HG03571 (cell line): Measurements from ENCODE around the gene THRB.

Source experiments
- ATAC-seq: cut with Tn5 transposase; IDR thresholded peaks from one replicate; pipeline ENCODE4 v1.9.1; 2021; ENCODE audit not compliant: unreplicated experiment

The THRB gene

DNA sequence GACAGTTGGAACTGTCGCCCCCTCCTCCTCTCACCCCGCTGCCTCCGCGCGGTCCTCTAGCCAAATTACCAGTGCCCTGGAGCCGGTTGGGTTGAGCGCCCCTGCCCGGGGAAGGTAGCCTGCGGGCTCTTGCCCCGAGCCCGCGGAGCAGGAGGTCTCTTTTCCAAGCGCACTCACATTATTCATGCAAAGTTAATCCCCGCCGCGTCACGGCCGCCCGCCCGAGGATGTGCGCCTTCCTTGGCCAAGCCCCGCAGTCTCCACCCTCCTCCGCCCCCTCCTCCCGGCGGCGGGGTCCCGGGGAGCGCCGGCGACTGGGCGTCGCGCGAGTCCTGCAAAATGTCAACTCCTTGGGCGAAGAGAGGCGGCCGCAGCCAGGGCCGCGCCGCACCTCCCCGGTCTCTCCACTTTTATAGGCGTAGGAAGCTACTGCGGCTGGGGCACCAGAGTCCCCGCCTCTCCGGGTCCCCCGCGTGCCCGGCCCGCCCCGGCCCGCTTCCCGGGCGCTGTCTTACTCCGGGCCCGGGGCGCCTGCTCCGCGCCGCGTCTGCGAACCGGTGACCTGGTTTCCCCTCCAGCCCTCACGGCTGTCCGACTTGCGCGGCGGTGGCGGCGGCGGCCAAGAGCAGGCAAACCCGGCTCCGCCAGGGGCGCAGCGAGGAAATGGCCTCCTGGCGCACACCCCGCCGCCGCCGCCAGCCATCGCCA lies at the start of gene THRB:
TSS of gene THRB (minus strand) at position 233 of the 708 bp plus-strand sequence.
- ATAC-seq: no peak

DNA sequence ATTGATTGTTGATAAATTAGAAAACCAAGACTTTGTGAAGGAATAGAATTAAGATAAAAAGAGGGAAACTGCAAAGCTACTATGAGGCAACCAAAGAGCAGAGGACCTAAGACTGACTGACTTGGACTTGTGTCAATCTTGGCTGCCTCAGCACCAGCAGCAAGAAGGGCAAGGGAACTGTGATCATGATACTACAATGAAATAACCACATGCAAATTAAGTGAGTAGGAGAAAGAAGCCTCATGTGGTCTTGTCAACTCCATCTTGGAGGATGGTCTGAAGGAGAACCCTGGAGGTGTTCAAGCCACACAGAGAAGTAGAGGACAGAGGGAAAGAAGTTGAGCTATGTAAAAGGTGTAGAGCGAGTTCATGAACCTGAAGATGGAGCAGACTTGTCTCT lies 47.3 kb upstream of the THRB start:
- ATAC-seq: no peak

GRCh38 chr3:24540821-24541220 lies 46.2 kb upstream of the THRB start:
- no peak for ATAC-seq

DNA sequence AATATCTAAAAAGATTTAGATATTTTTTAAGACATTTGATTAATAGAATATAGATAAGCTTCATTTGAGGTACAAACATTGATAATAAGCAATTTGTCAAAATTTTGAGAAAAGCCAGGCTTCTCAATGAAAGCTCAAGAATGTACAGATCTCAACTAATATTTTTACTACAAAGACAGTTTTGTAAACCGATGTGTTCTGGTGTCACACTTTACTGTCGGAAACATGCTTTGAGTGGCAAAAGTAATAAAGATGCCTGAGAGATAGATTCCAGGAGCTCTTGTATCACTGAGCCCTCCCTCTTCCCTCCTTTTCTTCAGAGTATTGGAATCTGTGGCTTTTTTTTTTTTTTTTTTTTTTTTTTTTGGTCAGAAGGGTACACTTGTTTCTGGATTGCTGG lies 45.0 kb upstream of the THRB start:
- no peak for ATAC-seq

GRCh38 chr3:24538891-24539290 lies 44.2 kb upstream of the THRB start:
- no peak for ATAC-seq

DNA sequence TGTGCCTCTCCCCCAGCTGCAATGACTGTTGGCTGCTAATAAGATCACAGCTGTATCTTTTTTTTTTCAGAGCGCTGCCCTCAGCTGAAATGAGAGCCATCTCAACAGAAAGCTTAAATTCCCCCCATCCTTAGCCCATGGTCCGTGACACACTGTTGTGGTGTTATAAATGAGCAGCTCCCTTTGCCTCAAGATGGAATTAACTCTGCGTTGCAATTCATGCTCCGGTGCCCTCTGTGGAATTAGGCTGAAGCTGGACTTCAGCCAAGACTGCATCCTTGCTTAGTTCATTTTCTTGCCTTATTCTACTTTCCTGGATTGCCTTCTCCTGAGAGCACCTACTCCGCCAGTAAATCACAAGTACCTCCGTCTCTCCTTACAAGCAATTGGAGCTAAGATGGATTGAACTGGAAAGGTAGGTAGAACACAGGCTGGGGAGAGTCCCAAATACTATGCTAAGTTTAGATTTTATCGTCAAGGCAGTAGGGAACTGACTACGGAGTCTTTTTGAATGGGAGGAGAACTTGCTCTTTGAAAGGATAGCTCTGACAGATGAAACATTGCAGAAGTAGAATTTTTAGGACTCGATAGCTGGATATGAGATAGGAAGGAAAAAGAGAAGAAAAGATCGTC lies 39.0 kb upstream of the THRB start:
- ATAC-seq: no peak

DNA sequence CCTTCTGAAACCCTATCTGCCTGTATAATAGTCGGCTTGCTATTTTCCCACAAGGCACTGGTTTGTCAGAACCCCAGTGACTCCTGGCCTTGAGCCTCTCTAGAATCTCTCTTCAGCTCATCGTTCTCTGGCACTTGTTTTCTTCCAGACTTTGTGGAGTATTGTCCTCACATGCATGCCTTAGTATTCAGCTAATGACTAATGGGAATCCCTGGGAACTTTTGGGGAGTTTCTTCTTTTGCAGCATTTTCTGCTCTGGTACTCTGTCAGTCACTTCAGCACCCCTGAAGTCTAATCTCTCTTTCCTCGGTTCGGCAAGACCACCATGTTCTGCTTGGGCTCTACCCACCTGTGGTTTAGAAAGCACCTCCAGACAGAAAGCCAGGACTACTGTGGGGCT lies 35.8 kb upstream of the THRB start:
- no peak for ATAC-seq

GRCh38 chr3:24529210-24529609 lies 34.6 kb upstream of the THRB start:
- no peak for ATAC-seq

- no peak for ATAC-seq
These were observed 32.1 kb upstream of the THRB start for GRCh38 chr3:24526640-24527212.

DNA sequence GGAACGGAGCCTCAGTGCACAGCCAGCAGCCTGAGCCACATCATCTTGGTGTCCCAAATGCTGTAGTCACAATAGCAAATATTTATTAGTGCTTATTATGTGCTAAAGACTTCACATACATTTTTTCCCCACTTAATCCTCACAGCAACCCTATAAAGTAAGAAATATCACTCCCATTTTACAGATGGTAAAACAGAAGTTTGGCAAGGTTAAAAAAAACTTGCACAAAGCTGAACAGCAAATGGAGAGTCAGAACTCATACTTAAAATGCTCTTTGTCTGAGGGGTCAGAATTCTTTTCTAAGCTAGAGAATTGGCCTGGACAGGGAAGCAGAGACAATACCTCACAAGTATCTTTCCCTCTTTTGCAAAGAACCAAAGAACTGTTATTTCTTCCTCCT lies 30.9 kb upstream of the THRB start:
- ATAC-seq: no peak

DNA sequence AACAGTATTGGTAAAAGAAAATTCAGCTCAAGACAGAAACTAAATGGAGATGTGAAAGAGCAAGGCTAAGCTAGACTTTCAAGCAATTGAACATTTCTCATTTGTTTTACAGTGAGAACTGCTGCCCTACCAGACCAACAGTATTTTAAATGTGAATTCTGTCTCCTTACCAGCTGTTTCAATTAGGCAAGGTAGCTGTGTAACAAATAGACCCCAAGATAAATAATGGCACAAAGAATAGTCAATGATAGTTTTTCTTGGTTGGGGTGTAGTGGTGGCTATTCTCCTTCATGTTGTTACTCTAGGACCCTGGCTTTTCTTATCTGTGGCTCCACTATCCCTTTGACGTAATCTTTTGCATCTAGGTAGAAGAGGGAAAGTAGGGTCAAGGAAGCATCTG lies 30.4 kb upstream of the THRB start:
- ATAC-seq: no peak

GRCh38 chr3:24523988-24524727 lies 29.5 kb upstream of the THRB start:
- ATAC-seq: no peak

DNA sequence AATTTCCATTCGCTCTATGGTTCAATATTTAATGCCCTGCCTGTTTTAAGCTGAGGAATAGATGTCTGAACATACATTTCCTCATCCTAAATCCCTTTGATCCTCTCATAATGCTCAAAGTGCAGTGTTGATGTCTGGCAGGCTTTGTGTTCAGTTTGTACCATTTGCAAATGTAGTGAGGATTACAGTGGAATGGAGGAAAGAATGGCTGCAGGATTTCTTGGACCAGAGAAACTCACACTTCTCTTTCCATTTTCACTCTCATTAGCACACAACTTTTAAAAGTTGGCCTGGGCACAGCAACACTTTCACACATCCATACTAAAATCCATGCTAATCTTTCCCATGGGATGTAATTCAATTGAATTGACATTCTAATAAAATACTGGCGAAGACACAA lies 28.6 kb upstream of the THRB start:
- ATAC-seq: no peak

GRCh38 chr3:24522146-24522579 lies 27.5 kb upstream of the THRB start:
- ATAC-seq: no peak

DNA sequence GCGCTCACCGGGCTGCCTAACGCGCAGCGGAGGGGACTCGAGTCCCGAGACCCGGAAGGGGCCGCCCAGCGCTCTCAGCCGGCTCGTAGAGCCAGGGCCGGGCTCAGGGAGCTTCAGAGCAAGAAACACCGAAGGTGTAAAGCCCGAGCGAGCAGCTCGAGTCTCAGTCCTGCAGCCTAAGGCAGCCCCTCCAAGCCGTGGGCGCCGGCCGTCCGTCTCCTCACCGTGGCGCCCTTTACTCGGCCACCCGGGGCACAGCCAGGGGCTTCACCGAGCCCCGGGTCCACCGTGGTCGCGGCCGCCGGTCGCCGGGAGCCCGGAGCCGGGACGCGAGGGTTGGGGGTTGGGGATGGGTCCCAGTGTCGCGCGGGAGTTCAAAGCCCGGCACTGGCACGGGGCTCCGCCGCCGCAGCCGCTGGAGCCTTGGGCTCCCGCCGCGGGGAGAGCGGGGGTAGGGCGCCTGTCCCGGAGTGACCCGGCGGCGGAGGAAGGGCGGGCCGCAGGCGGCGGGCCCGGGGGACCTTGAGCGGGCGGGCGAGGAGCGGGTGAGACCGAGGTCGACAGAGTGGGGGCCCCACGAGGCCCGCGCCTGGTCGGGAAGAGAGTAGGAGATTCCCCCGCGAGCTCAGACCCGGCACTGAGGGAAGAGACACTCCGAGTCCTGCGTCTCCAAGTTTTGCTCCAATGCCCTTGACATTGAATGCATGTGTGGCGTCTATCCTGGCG lies 26.9 kb upstream of the THRB start:
- ATAC-seq: peak; percentile 46

- ATAC-seq: no peak
These were observed 26.3 kb upstream of the THRB start for GRCh38 chr3:24520976-24521419.

- no peak for ATAC-seq
These were observed 25.4 kb upstream of the THRB start for GRCh38 chr3:24520101-24520495.

DNA sequence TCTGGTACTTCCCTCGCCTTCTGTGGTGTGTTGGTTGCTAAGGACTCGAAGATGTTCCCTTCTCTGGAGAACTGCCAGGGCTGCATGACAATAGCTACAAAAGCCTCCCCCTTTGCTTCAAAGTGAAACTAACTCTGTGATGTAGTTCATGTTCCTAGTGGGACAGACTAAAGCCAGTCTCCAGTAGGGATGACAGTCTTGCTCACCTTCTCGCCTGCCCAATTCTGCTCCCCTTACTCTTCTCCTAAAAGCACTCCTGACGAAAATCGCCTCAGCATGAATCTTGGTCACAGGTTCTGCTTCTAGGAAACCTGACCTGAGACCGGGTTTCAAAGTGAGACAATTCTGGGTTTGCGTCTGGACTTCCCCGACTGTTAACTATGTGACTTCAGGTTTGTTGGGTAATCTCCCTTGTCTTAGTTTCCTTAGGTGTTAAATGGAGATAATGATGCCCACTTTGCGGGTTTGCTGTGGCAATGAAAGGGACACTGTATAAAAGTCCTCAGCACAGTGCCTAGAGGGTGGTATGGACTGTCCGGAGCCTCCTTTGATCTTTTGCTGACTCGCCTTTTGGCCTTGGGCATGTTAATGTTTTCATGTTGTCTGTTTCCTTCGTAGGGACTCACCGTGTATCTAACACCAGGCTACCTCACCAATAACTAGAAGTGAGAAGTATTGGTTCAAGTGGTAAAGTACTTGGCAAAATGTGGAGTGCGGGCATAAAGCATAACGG lies 24.9 kb upstream of the THRB start:
- no peak for ATAC-seq

DNA sequence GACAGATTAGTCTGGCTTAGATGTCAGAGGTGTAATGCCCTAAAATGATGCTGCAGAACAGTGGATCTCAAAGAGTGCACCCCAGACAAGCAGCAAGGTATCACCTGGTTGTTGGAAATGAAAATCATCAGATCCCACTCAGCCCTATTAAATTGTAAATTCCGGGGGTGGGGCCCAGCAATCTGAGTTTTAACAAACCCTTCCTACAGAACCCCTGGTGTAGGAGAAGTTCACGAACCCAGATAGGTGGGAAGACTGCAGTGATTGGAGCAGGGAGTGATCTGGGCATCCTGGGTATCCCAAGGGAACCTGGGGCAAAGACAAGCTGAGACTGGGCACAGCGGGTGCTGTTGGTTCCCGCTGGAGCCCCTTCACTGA lies 24.3 kb upstream of the THRB start:
- no peak for ATAC-seq

DNA sequence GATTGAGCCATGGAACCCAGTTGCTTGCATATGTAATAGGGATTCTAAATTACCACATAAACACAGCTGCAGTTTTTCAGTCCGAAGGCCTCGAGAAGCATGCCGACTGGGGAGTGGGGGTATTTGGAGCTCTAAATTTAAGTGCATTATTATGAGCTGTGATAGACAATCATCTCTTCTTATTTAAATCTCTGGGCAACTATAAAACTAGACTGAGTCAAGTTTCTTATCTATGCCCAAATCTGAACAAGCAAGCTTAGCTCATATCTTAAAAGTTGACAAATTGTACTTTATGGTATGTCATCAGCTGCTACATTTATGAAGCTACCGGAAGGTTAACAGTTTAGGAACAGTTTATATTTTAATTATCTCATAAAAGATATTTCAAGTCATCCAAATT lies 19.5 kb upstream of the THRB start:
- ATAC-seq: no peak
